Endothelial cell (in vitro differentiated cells): ENCODE results near the gene ARID1B. TPM values are rescaled to one million over a fixed set of nuclear protein-coding genes. Genes with fewer than 3 reads are reported as not detected.

Source experiments
- DNase-seq: peaks from one replicate; pipeline ENCODE4 v3.0.0; 2021; ENCODE audit warnings: low spot score
- H3K27ac Mint-ChIP-seq: one replicate; pipeline ENCODE4 v1.8.0; 2021; ENCODE audit warnings: mixed read lengths, inconsistent platforms; ENCODE audit not compliant: unreplicated experiment
- H3K27me3 Mint-ChIP-seq: one replicate; pipeline ENCODE4 v1.8.0; 2021; ENCODE audit warnings: mild to moderate bottlenecking, moderate library complexity, mixed read lengths, inconsistent platforms; ENCODE audit not compliant: unreplicated experiment
- H3K36me3 Mint-ChIP-seq: one replicate; pipeline ENCODE4 v1.8.0; 2021; ENCODE audit warnings: mild to moderate bottlenecking, low read depth, mixed read lengths, inconsistent platforms; ENCODE audit not compliant: unreplicated experiment
- H3K4me1 Mint-ChIP-seq: one replicate; pipeline ENCODE4 v1.8.0; 2021; ENCODE audit warnings: mild to moderate bottlenecking, mixed read lengths, inconsistent platforms; ENCODE audit not compliant: unreplicated experiment
- H3K4me3 Mint-ChIP-seq: one replicate; pipeline ENCODE4 v1.8.0; 2021; ENCODE audit warnings: mild to moderate bottlenecking, mixed read lengths, inconsistent platforms; ENCODE audit not compliant: unreplicated experiment
- H3K9me3 Mint-ChIP-seq: one replicate; pipeline ENCODE4 v1.8.0; 2021; ENCODE audit warnings: mixed read lengths, inconsistent platforms; ENCODE audit not compliant: unreplicated experiment
- total RNA-seq: library from RNA; stranded (reverse); fragmentation: NEBNext Ultra II Directional; extraction: Animal tissue kit (Norgen Biotek cat#: 25700); gene quantifications from one replicate; pipeline ENCODE4 v1.2.1, GENCODE V29; 2021; ENCODE audit not compliant: unreplicated experiment
- TF ChIP-seq, protein P1 (sequence below): fragments of 200-600 bp; sonication (generic); IDR thresholded peaks from one replicate; pipeline ENCODE4 v1.5.0; 2021; ENCODE audit warnings: antibody characterized with exemption; ENCODE audit not compliant: unreplicated experiment

The ARID1B gene
- total RNA-seq, 1 donor from 2014 or later, result 104 TPM

DNA sequence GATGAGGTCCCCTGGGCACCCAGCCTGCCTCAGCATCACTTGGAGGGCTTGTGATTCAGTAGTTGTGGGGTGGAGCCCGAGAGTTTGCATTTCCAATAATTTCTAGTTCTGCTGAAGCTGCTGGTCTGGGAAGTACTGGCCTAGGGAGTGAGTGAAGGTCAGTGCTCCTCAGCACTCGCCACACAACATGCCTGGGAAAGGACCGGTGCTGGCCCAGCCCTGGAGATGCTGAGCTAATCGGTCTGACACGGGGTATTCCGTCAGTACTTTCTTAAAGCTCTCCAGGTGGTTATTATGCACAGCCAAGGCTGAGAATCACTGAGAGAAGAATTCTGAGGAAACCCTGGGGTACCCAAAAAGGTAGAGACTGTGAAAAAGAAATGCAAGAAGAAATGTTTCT lies 317.9 kb downstream of the ARID1B start:
- DNase-seq, result no peak
- H3K4me1 Mint-ChIP-seq, result peaks cover 42% of the 10 kb centered on the region
- TF ChIP-seq, protein P1, sequence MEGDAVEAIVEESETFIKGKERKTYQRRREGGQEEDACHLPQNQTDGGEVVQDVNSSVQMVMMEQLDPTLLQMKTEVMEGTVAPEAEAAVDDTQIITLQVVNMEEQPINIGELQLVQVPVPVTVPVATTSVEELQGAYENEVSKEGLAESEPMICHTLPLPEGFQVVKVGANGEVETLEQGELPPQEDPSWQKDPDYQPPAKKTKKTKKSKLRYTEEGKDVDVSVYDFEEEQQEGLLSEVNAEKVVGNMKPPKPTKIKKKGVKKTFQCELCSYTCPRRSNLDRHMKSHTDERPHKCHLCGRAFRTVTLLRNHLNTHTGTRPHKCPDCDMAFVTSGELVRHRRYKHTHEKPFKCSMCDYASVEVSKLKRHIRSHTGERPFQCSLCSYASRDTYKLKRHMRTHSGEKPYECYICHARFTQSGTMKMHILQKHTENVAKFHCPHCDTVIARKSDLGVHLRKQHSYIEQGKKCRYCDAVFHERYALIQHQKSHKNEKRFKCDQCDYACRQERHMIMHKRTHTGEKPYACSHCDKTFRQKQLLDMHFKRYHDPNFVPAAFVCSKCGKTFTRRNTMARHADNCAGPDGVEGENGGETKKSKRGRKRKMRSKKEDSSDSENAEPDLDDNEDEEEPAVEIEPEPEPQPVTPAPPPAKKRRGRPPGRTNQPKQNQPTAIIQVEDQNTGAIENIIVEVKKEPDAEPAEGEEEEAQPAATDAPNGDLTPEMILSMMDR, result no peak
- no peaks in the 10 kb centered on the region for H3K9me3 Mint-ChIP-seq
- H3K4me3 Mint-ChIP-seq, result no peak overlapping the region
- peaks cover 9% of the 10 kb centered on the region for H3K36me3 Mint-ChIP-seq
- H3K27ac Mint-ChIP-seq, result no peak overlapping the region
- peaks cover 10% of the 10 kb centered on the region for H3K27me3 Mint-ChIP-seq

- peaks cover 9% of the 10 kb centered on the region for H3K36me3 Mint-ChIP-seq
- TF ChIP-seq, protein P1, result no peak
These were observed 318.4 kb downstream of the ARID1B start for GRCh38 chr6:157095569-157095968.

DNA sequence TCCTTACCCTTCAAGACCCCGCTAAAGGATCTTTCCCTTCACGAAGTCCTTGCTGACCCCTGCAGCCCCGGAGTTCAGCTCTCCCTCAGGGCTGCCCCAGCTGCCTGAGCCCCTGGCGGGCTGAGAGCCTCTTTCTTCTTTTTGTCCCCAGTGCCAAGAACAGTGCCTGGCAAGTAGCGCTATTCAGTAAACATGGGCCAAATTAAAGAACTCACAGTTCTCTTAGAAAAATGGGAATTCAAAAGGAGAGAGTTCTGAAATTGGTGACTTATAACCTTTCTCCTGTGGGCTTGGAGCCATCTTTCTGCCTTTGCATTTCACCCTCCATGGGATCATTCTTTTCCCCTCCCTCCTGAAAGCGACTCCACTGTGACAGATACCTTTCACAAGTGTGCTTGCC lies 318.9 kb downstream of the ARID1B start:
- peaks cover 33% of the 10 kb centered on the region for H3K4me1 Mint-ChIP-seq
- peaks cover 10% of the 10 kb centered on the region for H3K27me3 Mint-ChIP-seq
- H3K9me3 Mint-ChIP-seq, result no peaks in the 10 kb centered on the region
- H3K36me3 Mint-ChIP-seq, result peaks cover 9% of the 10 kb centered on the region
- no peak for DNase-seq
- no peak overlapping the region for H3K27ac Mint-ChIP-seq
- TF ChIP-seq, protein P1, result no peak
- no peak overlapping the region for H3K4me3 Mint-ChIP-seq

More at GRCh38 chr6:157095569-157095968, 318.4 kb downstream of the ARID1B start:
- no peak overlapping the region for H3K27ac Mint-ChIP-seq
- H3K27me3 Mint-ChIP-seq, result peaks cover 10% of the 10 kb centered on the region
- H3K4me3 Mint-ChIP-seq, result no peak overlapping the region
- DNase-seq, result no peak
- H3K4me1 Mint-ChIP-seq, result peaks cover 37% of the 10 kb centered on the region
- H3K9me3 Mint-ChIP-seq, result no peaks in the 10 kb centered on the region

GRCh38 chr6:157096522-157096921 lies 319.3 kb downstream of the ARID1B start:
- H3K9me3 Mint-ChIP-seq, result no peaks in the 10 kb centered on the region
- peaks cover 29% of the 10 kb centered on the region for H3K4me1 Mint-ChIP-seq
- no peak overlapping the region for H3K27ac Mint-ChIP-seq
- DNase-seq, result no peak
- H3K4me3 Mint-ChIP-seq, result no peak overlapping the region
- peaks cover 9% of the 10 kb centered on the region for H3K36me3 Mint-ChIP-seq
- TF ChIP-seq, protein P1, result no peak
- peaks cover 10% of the 10 kb centered on the region for H3K27me3 Mint-ChIP-seq

GRCh38 chr6:157097255-157097955 lies 320.2 kb downstream of the ARID1B start:
- TF ChIP-seq, protein P1, result no peak
- Mint-ChIP-seq H3K27ac (no peak overlapping the region), H3K9me3 (no peaks in the 10 kb centered on the region), H3K36me3 (peaks cover 9% of the 10 kb centered on the region), H3K4me1 (peaks cover 23% of the 10 kb centered on the region), H3K27me3 (peaks cover 7% of the 10 kb centered on the region), H3K4me3 (no peak overlapping the region)
- DNase-seq, result no peak
